NCI-H146 (cell line): Measurements from ENCODE around the gene WWTR1.

Experiments used
- DNase-seq: peaks from one replicate; lab custom pipeline; 2025; lab: John Stamatoyannopoulos, UW

Gene WWTR1

GRCh38 chr3:149654188-149654601 lies 3.6 kb downstream of the WWTR1 start:
- no peak for DNase-seq

GRCh38 chr3:149653564-149653963 lies 4.3 kb downstream of the WWTR1 start:
- no peak for DNase-seq

- no peak for DNase-seq
These were observed 4.7 kb downstream of the WWTR1 start for GRCh38 chr3:149653136-149653535.

GRCh38 chr3:149650828-149651227 lies 7.0 kb downstream of the WWTR1 start:
- DNase-seq: no peak

GRCh38 chr3:149648525-149648924 lies 9.3 kb downstream of the WWTR1 start:
- no peak for DNase-seq

- no peak for DNase-seq
These were observed 10.0 kb downstream of the WWTR1 start for GRCh38 chr3:149647812-149648211.

GRCh38 chr3:149647285-149647684 lies 10.5 kb downstream of the WWTR1 start:
- DNase-seq: no peak

GRCh38 chr3:149646181-149646766 lies 11.6 kb downstream of the WWTR1 start:
- no peak for DNase-seq

- DNase-seq: no peak
These were observed 13.9 kb downstream of the WWTR1 start for GRCh38 chr3:149643963-149644362.

- DNase-seq: no peak
These were observed 14.4 kb downstream of the WWTR1 start for GRCh38 chr3:149643482-149643798.

- DNase-seq: no peak
These were observed 16.7 kb downstream of the WWTR1 start for GRCh38 chr3:149640976-149641728.

GRCh38 chr3:149639093-149639486 lies 18.7 kb downstream of the WWTR1 start:
- DNase-seq: no peak

- peak; percentile 43 for DNase-seq
These were observed 19.4 kb downstream of the WWTR1 start for GRCh38 chr3:149638228-149639092.

- no peak for DNase-seq
These were observed 22.4 kb downstream of the WWTR1 start for GRCh38 chr3:149635396-149635795.

- DNase-seq: no peak
These were observed 23.3 kb downstream of the WWTR1 start for GRCh38 chr3:149634573-149634972.

GRCh38 chr3:149634072-149634471 lies 23.8 kb downstream of the WWTR1 start:
- DNase-seq: no peak

GRCh38 chr3:149632225-149632624 lies 25.6 kb downstream of the WWTR1 start:
- DNase-seq: no peak

GRCh38 chr3:149630806-149631205 lies 27.0 kb downstream of the WWTR1 start:
- no peak for DNase-seq

GRCh38 chr3:149628957-149629670 lies 28.7 kb downstream of the WWTR1 start:
- DNase-seq: no peak

GRCh38 chr3:149626671-149627070 lies 31.2 kb downstream of the WWTR1 start:
- no peak for DNase-seq

- no peak for DNase-seq
These were observed 32.0 kb downstream of the WWTR1 start for GRCh38 chr3:149625795-149626194.

GRCh38 chr3:149623824-149624223 lies 34.0 kb downstream of the WWTR1 start:
- DNase-seq: no peak
